T-helper 22 cell (primary cell): ENCODE data around the gene MIER3.
A peak's percentile ranks its signal among the peaks of the same experiment; 100 is the strongest.
"Not testable (repeated sequence)": the region's sequence is repeated elsewhere in the genome, so short reads cannot be mapped to it uniquely, and the experiment has no call there.

Source experiments
- DNase-seq: peaks from one replicate; pipeline ENCODE4 v3.0.0-alpha.2; 2020; ENCODE audit warnings: low read depth

The MIER3 gene

GRCh38 chr5:56951946-56952691 is at the start of gene MIER3:
Gene MIER3, minus strand, starts transcription at chr5:56952123. Its CDS starts 21 bp downstream, at chr5:56952102.
- peak; percentile 65 for DNase-seq

- no peak for DNase-seq
Observed at GRCh38 chr5:56995596-56995995, 43.7 kb upstream of the MIER3 start.

- DNase-seq, result no peak
Observed at GRCh38 chr5:56993241-56993640, 41.3 kb upstream of the MIER3 start.

GRCh38 chr5:56989676-56990075 is 37.8 kb upstream of the MIER3 start:
- DNase-seq, result no peak

- no peak for DNase-seq
Observed at GRCh38 chr5:56988490-56988889, 36.6 kb upstream of the MIER3 start.

GRCh38 chr5:56987171-56987570 is 35.2 kb upstream of the MIER3 start:
- DNase-seq, result no peak

- DNase-seq, result no peak
Observed at GRCh38 chr5:56986626-56986947, 34.7 kb upstream of the MIER3 start.

- no peak for DNase-seq
Observed at GRCh38 chr5:56985936-56986625, 34.2 kb upstream of the MIER3 start.

- no peak for DNase-seq
Observed at GRCh38 chr5:56984445-56984844, 32.5 kb upstream of the MIER3 start.

GRCh38 chr5:56983593-56984361 is 31.9 kb upstream of the MIER3 start:
- no peak for DNase-seq

GRCh38 chr5:56981548-56982315 is 29.8 kb upstream of the MIER3 start:
- no peak for DNase-seq

GRCh38 chr5:56979968-56980367 is 28.0 kb upstream of the MIER3 start:
- no peak for DNase-seq

GRCh38 chr5:56979526-56979925 is 27.6 kb upstream of the MIER3 start:
- not testable (repeated sequence) for DNase-seq

- DNase-seq, result no peak
Observed at GRCh38 chr5:56977822-56978221, 25.9 kb upstream of the MIER3 start.

- DNase-seq, result no peak
Observed at GRCh38 chr5:56977021-56977420, 25.1 kb upstream of the MIER3 start.

GRCh38 chr5:56974241-56974640 is 22.3 kb upstream of the MIER3 start:
- no peak for DNase-seq

- no peak for DNase-seq
Observed at GRCh38 chr5:56973473-56973872, 21.6 kb upstream of the MIER3 start.

GRCh38 chr5:56971275-56971674 is 19.4 kb upstream of the MIER3 start:
- DNase-seq, result no peak

GRCh38 chr5:56964173-56964572 is 12.2 kb upstream of the MIER3 start:
- no peak for DNase-seq

GRCh38 chr5:56963246-56963645 is 11.3 kb upstream of the MIER3 start:
- DNase-seq, result no peak

GRCh38 chr5:56962286-56962685 is 10.4 kb upstream of the MIER3 start:
- no peak for DNase-seq

- DNase-seq, result no peak
Observed at GRCh38 chr5:56961746-56962145, 9.8 kb upstream of the MIER3 start.
